NB4 (cell line): Measurements from ENCODE around the gene SARNP.

Experiments
- POLR2A ChIP-seq: IDR thresholded peaks from 2 replicates; pipeline ENCODE4 v1.6.1; 2011; ENCODE audit warnings: mild to moderate bottlenecking; ENCODE audit not compliant: insufficient read length; ENCODE audit errors: extremely low read depth
- TF ChIP-seq, protein P1 (sequence below): IDR thresholded peaks from one replicate; pipeline ENCODE4 v1.5.1; 2012; ENCODE audit warnings: low read depth, low read length
- TF ChIP-seq, protein P2 (sequence below): IDR thresholded peaks from 2 replicates; pipeline ENCODE4 v1.6.1; 2011; ENCODE audit warnings: low read depth, low read length

DNA sequence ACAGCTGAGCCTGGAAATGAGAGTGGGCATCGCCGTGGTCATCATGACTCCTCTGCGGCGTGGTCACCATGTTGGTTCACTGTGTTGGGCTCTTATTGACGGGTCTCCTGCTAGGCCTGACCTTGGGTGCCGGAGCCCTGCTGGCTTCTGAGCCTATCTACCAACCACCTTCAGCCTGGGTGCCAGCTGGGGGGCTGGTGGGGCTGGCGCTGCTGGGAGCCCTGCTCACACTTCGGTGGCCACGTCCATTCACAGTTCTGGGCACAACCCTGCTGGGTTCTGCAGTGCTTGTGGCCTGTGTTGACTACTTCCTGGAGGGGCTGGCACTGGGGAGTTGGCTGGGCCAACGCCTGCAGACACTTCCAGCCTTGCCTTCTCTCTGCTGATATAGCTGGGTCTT, 15.5 kb upstream of the SARNP start:
- TF ChIP-seq, protein P1, sequence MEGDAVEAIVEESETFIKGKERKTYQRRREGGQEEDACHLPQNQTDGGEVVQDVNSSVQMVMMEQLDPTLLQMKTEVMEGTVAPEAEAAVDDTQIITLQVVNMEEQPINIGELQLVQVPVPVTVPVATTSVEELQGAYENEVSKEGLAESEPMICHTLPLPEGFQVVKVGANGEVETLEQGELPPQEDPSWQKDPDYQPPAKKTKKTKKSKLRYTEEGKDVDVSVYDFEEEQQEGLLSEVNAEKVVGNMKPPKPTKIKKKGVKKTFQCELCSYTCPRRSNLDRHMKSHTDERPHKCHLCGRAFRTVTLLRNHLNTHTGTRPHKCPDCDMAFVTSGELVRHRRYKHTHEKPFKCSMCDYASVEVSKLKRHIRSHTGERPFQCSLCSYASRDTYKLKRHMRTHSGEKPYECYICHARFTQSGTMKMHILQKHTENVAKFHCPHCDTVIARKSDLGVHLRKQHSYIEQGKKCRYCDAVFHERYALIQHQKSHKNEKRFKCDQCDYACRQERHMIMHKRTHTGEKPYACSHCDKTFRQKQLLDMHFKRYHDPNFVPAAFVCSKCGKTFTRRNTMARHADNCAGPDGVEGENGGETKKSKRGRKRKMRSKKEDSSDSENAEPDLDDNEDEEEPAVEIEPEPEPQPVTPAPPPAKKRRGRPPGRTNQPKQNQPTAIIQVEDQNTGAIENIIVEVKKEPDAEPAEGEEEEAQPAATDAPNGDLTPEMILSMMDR = no peak
- no peak for TF ChIP-seq POLR2A
- TF ChIP-seq, protein P2, sequence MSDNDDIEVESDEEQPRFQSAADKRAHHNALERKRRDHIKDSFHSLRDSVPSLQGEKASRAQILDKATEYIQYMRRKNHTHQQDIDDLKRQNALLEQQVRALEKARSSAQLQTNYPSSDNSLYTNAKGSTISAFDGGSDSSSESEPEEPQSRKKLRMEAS = no peak
